Gastrocnemius medialis (tissue), 4 donors: ENCODE measurements around the gene CH25H.

Experiments
- CTCF ChIP-seq, 5 experiments: fragments of 450-650 bp in 3 of 5; fragments of 200-600 bp in 2 of 5; sonication (generic) in 2 of 5; IDR thresholded peaks in 4 of 5; conservative IDR thresholded peaks in 1 of 5; 1 replicate in 4 of 5; 2 replicates in 1 of 5; pipeline ENCODE4 v1.5.1; 2016 to 2019; ENCODE audit warnings: antibody characterized with exemption in 5 of 5, mild to moderate bottlenecking in 3 of 5, moderate library complexity in 3 of 5
- POLR2A ChIP-seq, 2 donors: fragments of 450-650 bp; IDR thresholded peaks; one replicate each; pipeline ENCODE4 v1.6.1; 2017; ENCODE audit warnings: antibody characterized with exemption in 2 of 2, mild to moderate bottlenecking in 2 of 2, moderate library complexity in 2 of 2

GRCh38 chr10:89163265-89163995 lies 43.7 kb downstream of the CH25H start:
- TF ChIP-seq CTCF (IDR thresholded peaks at IDR 0.05 in 4 of 5, conservative IDR thresholded peaks at IDR 0.05 in 1 of 5) (no peak), POLR2A (IDR thresholded peaks at IDR 0.05) (no peak)
